T-cell (primary cell): ENCODE measurements around the gene MAS1L. TPM values are rescaled to one million over a fixed set of nuclear protein-coding genes. Genes with fewer than 3 reads are reported as not detected.

ENCODE experiments used
- ATAC-seq, 4 experiments: fragments of 200-7000 bp in 3 of 4; fragments of 150-1000 bp in 1 of 4; cut with Tn5 transposase; replicated peaks in 1 of 4; 1 replicate in 3 of 4; 2 replicates in 1 of 4; pipeline ENCODE4 v1.10.0; 2021; ENCODE audit warnings: moderate library complexity in 3 of 4, mild to moderate bottlenecking in 2 of 4, moderate number of reproducible peaks in 1 of 4
- CTCF ChIA-PET, 2 donors: fragments of 300-600 bp; sonication (Branson Sonifier 250); formaldehyde crosslinking; loops; one replicate each; lab custom pipeline; 2022; ENCODE audit warnings: antibody characterized with exemption in 2 of 2; lab: Charles Lee
- POLR2A ChIA-PET, 2 donors: fragments of 300-600 bp; sonication (Branson Sonifier 250); formaldehyde crosslinking; loops; one replicate each; lab custom pipeline; 2022; ENCODE audit warnings: antibody characterized with exemption in 2 of 2; lab: Charles Lee
- DNase-seq, 35 experiments: peaks; one replicate each; pipeline versions ENCODE4 v3.0.0 to v3.0.0-alpha.2; 2013 to 2023
- H3K27ac ChIP-seq: one replicate; pipeline ENCODE4 v1.5.1; 2013; ENCODE audit warnings: low read length
- H3K27me3 ChIP-seq, 2 experiments: replicated peaks in 1 of 2; 1 replicate in 1 of 2; 2 replicates in 1 of 2; pipeline versions ENCODE4 v1.6.1 to v1.7.0; 2013; ENCODE audit warnings: low read length in 1 of 2, mixed read lengths in 1 of 2; ENCODE audit not compliant: control insufficient read depth in 2 of 2, insufficient read depth in 2 of 2; ENCODE audit errors: extremely low read depth in 1 of 2
- H3K36me3 ChIP-seq, 2 donors: 1 replicate in 1 of 2; 2 replicates in 1 of 2; pipeline versions ENCODE4 v1.6.1 to v1.7.0; 2013; ENCODE audit warnings: low read length in 1 of 2; ENCODE audit not compliant: control insufficient read depth in 2 of 2, insufficient read depth in 1 of 2; ENCODE audit errors: extremely low read depth in 1 of 2
- H3K4me1 ChIP-seq, 2 experiments: 1 replicate in 1 of 2; 2 replicates in 1 of 2; pipeline versions ENCODE4 v1.6.1 to v1.7.0; 2013; ENCODE audit warnings: low read length in 2 of 2, mixed read lengths in 1 of 2; ENCODE audit not compliant: insufficient read depth in 2 of 2, control insufficient read depth in 1 of 2; ENCODE audit errors: extremely low read depth in 1 of 2
- H3K4me3 ChIP-seq, 2 donors: 1 replicate in 1 of 2; 2 replicates in 1 of 2; pipeline versions ENCODE4 v1.5.1 to v1.7.0; 2013; ENCODE audit warnings: mild to moderate bottlenecking in 2 of 2, low read length in 1 of 2, moderate library complexity in 1 of 2; ENCODE audit not compliant: control insufficient read depth in 1 of 2; ENCODE audit errors: extremely low read depth in 1 of 2
- H3K9me3 ChIP-seq: 2 replicates; pipeline ENCODE4 v1.7.0; 2013
- H3K27ac Mint-ChIP-seq, 2 donors: one replicate each; pipeline ENCODE4 v1.8.0; 2020 to 2021; ENCODE audit warnings: mild to moderate bottlenecking in 2 of 2, mixed read lengths in 2 of 2
- H3K27me3 Mint-ChIP-seq, 2 donors: one replicate each; pipeline ENCODE4 v1.8.0; 2021 to 2022; ENCODE audit warnings: mixed read lengths in 2 of 2
- H3K36me3 Mint-ChIP-seq: one replicate; pipeline ENCODE4 v1.8.0; 2021; ENCODE audit warnings: mixed read lengths
- H3K4me1 Mint-ChIP-seq, 3 donors: one replicate each; pipeline ENCODE4 v1.8.0; 2020 to 2022; ENCODE audit warnings: mixed read lengths in 3 of 3, mild to moderate bottlenecking in 1 of 3
- H3K4me3 Mint-ChIP-seq, 3 donors: one replicate each; pipeline ENCODE4 v1.8.0; 2020 to 2022; ENCODE audit warnings: mild to moderate bottlenecking in 3 of 3, mixed read lengths in 3 of 3, moderate library complexity in 3 of 3
- H3K9me3 Mint-ChIP-seq, 3 donors: one replicate each; pipeline ENCODE4 v1.8.0; 2020 to 2022; ENCODE audit warnings: mixed read lengths in 3 of 3
- WGBS: methylation state at CpG from one replicate; pipeline ENCODE4 v1.1.5; 2013; ENCODE audit warnings: missing lambda C conversion rate; ENCODE audit not compliant: insufficient coverage; 5-methylcytosine and 5-hydroxymethylcytosine counted together
- total RNA-seq, 35 experiments: library from RNA in 6 of 35; stranded (reverse) in 6 of 35; fragments of 120-200 nt in 1 of 35; gene quantifications; one replicate each; pipeline versions ENCODE4 v1.2.1 to v1.2.4 and lab custom pipeline; 2013 to 2026

MAS1L gene
- total RNA-seq, 5 donors from 2014 or later (not counting 1 experiment from before 2014, with no cell fraction given): not detected

GRCh38 chr6:29516108-29516507, 28.4 kb upstream of the MAS1L start:
- no peak overlapping the region for H3K4me3 Mint-ChIP-seq

GRCh38 chr6:29510746-29511300, 23.1 kb upstream of the MAS1L start:
- Mint-ChIP-seq H3K27ac (no peak overlapping the region), H3K4me3 (no peak overlapping the region), H3K36me3 (no peaks in the 10 kb centered on the region), H3K4me1 (peaks cover 3 to 5% (median 4%) of the 10 kb centered on the region in 3 donors), H3K9me3 (no peaks in the 10 kb centered on the region), H3K27me3 (peaks cover 13 to 20% of the 10 kb centered on the region in 2 donors)
- Histone ChIP-seq H3K9me3 (no peaks in the 10 kb centered on the region), H3K4me1 (no peaks in the 10 kb centered on the region), H3K4me3 (no peak overlapping the region), H3K27ac (no peak overlapping the region), H3K36me3 (no peaks in the 10 kb centered on the region), H3K27me3 (peaks cover 0 to 27% of the 10 kb centered on the region in 2 experiments)
- ChIA-PET CTCF (interaction anchor here in 1 of 2 donors (0.6 kb wide), 1 partner anchor 1594 kb away, joined by 5 read pairs; no protein-coding TSS in a partner anchor), POLR2A (no interaction called here)
- no peak for DNase-seq
- 90% methylated on average over 2 of the region's 2 CpGs for WGBS
- no peak for ATAC-seq

More at GRCh38 chr6:29516108-29516507, 28.4 kb upstream of the MAS1L start:
- 0% methylated on average over 4 of the region's 6 CpGs for WGBS
- Mint-ChIP-seq H3K27me3 (peaks cover 8 to 21% of the 10 kb centered on the region in 2 donors), H3K4me1 (peaks cover 10 to 14% (median 10%) of the 10 kb centered on the region in 3 donors), H3K9me3 (no peaks in the 10 kb centered on the region), H3K36me3 (no peaks in the 10 kb centered on the region), H3K27ac (peak overlapping the region; percentile 18 to 24)
- H3K27ac ChIP-seq: no peak overlapping the region
- ATAC-seq: peak; percentile 68 to 97 (median 93)
- H3K9me3 ChIP-seq: no peaks in the 10 kb centered on the region
- H3K4me3 ChIP-seq: no peak overlapping the region
- DNase-seq: peak in 6 of 35 experiments; percentile 2 to 35 (median 7)
- CTCF ChIA-PET: no interaction called here
- POLR2A ChIA-PET: no interaction called here
- peaks cover 0 to 8% of the 10 kb centered on the region in 2 experiments for H3K27me3 ChIP-seq
- peaks cover 0 to 3% of the 10 kb centered on the region in 2 experiments for H3K4me1 ChIP-seq
- H3K36me3 ChIP-seq: no peaks in the 10 kb centered on the region

GRCh38 chr6:29510202-29510601, 22.4 kb upstream of the MAS1L start:
- DNase-seq (no peak), ATAC-seq (no peak)
- Histone ChIP-seq H3K4me1 (no peaks in the 10 kb centered on the region), H3K4me3 (no peak overlapping the region), H3K9me3 (no peaks in the 10 kb centered on the region), H3K27me3 (peaks cover 0 to 27% of the 10 kb centered on the region in 2 experiments), H3K36me3 (no peaks in the 10 kb centered on the region), H3K27ac (no peak overlapping the region)
- Mint-ChIP-seq H3K4me1 (peaks cover 0 to 3% (median 2%) of the 10 kb centered on the region in 3 donors), H3K36me3 (no peaks in the 10 kb centered on the region), H3K27ac (no peak overlapping the region), H3K4me3 (no peak overlapping the region), H3K9me3 (no peaks in the 10 kb centered on the region), H3K27me3 (peaks cover 17 to 20% of the 10 kb centered on the region in 2 donors)
- ChIA-PET POLR2A (no interaction called here), CTCF (interaction anchor here in 1 of 2 donors (0.6 kb wide), 1 partner anchor 1593 kb away, joined by 5 read pairs; no protein-coding TSS in a partner anchor)
- WGBS: 54% methylated on average over 2 of the region's 4 CpGs

GRCh38 chr6:29509711-29510110, 22.0 kb upstream of the MAS1L start:
- H3K4me1 ChIP-seq: no peaks in the 10 kb centered on the region
- 88% methylated on average over 8 of the region's 9 CpGs for WGBS
- POLR2A ChIA-PET: no interaction called here
- ATAC-seq (no peak), DNase-seq (no peak)
- Mint-ChIP-seq H3K4me3 (no peak overlapping the region), H3K9me3 (no peaks in the 10 kb centered on the region), H3K4me1 (no peaks in the 10 kb centered on the region), H3K27me3 (peaks cover 15 to 17% of the 10 kb centered on the region in 2 donors), H3K36me3 (no peaks in the 10 kb centered on the region), H3K27ac (no peak overlapping the region)
- no peaks in the 10 kb centered on the region for H3K9me3 ChIP-seq
- CTCF ChIA-PET: no interaction called here
- H3K36me3 ChIP-seq: no peaks in the 10 kb centered on the region
- no peak overlapping the region for H3K27ac ChIP-seq
- H3K27me3 ChIP-seq: peaks cover 0 to 27% of the 10 kb centered on the region in 2 experiments
- H3K4me3 ChIP-seq: no peak overlapping the region

GRCh38 chr6:29509239-29509638, 21.5 kb upstream of the MAS1L start:
- Mint-ChIP-seq H3K27ac (no peak overlapping the region), H3K4me3 (no peak overlapping the region), H3K36me3 (no peaks in the 10 kb centered on the region), H3K4me1 (no peaks in the 10 kb centered on the region), H3K27me3 (peaks cover 12 to 17% of the 10 kb centered on the region in 2 donors), H3K9me3 (no peaks in the 10 kb centered on the region)
- Histone ChIP-seq H3K9me3 (no peaks in the 10 kb centered on the region), H3K4me1 (no peaks in the 10 kb centered on the region), H3K36me3 (no peaks in the 10 kb centered on the region), H3K27ac (no peak overlapping the region), H3K27me3 (peaks cover 0 to 27% of the 10 kb centered on the region in 2 experiments), H3K4me3 (no peak overlapping the region)
- POLR2A ChIA-PET: no interaction called here
- WGBS: 41% methylated on average over 5 of the region's 6 CpGs
- ATAC-seq: no peak
- CTCF ChIA-PET: no interaction called here
- no peak for DNase-seq

GRCh38 chr6:29507319-29507718, 19.6 kb upstream of the MAS1L start:
- Mint-ChIP-seq H3K27ac (no peak overlapping the region), H3K4me1 (no peaks in the 10 kb centered on the region), H3K9me3 (no peaks in the 10 kb centered on the region), H3K4me3 (no peak overlapping the region), H3K36me3 (no peaks in the 10 kb centered on the region), H3K27me3 (peaks cover 20 to 23% of the 10 kb centered on the region in 2 donors)
- no peak overlapping the region for H3K4me3 ChIP-seq
- peaks cover 0 to 39% of the 10 kb centered on the region in 2 experiments for H3K27me3 ChIP-seq
- POLR2A ChIA-PET: no interaction called here
- DNase-seq: no peak
- CTCF ChIA-PET: no interaction called here
- no peak for ATAC-seq
- no peaks in the 10 kb centered on the region for H3K9me3 ChIP-seq
- H3K4me1 ChIP-seq: no peaks in the 10 kb centered on the region
- no peaks in the 10 kb centered on the region for H3K36me3 ChIP-seq
- 71% methylated on average over 1 of the region's 5 CpGs for WGBS
- H3K27ac ChIP-seq: no peak overlapping the region
